PC-9 (cell line): ENCODE results near the gene PRKAA2. TPM values are rescaled to one million over a fixed set of nuclear protein-coding genes. Genes with fewer than 3 reads are reported as not detected.
A peak's percentile ranks its signal among the peaks of the same experiment; 100 is the strongest.

ENCODE experiments used
- BruUV-seq: library from RNA; stranded (reverse); fragments of 400-500 nt; replicated peaks from 2 replicates; lab custom pipeline; 2021; lab: Mats Ljungman, UMichigan
- CTCF ChIA-PET: fragments of 300-600 bp; sonication (Branson Sonifier 250); formaldehyde crosslinking; loops from one replicate; lab custom pipeline; 2022; ENCODE audit warnings: antibody characterized with exemption; lab: Charles Lee
- POLR2A ChIA-PET: fragments of 300-600 bp; sonication (Branson Sonifier 250); formaldehyde crosslinking; loops from one replicate; lab custom pipeline; 2022; ENCODE audit warnings: antibody characterized with exemption; ENCODE audit not compliant: unreplicated experiment; lab: Charles Lee
- DNase-seq, 2 experiments: peaks; one replicate each; pipeline versions ENCODE4 v3.0.0 to v3.0.0-alpha.2; 2015 to 2022; ENCODE audit warnings: mixed read lengths in 1 of 2
- H2AFZ ChIP-seq: fragments of 200-600 bp; sonication (generic); 2 replicates; pipeline ENCODE4 v1.8.1; 2017; ENCODE audit warnings: antibody characterized with exemption
- H3F3A ChIP-seq: fragments of 200-600 bp; sonication (generic); 2 replicates; pipeline ENCODE4 v1.8.1; 2017; ENCODE audit warnings: antibody characterized with exemption, mild to moderate bottlenecking, low read depth; ENCODE audit not compliant: insufficient read depth
- H3K27ac ChIP-seq: fragments of 200-600 bp; sonication (generic); 2 replicates; pipeline ENCODE4 v1.6.1; 2016; ENCODE audit warnings: mixed run types
- H3K27me3 ChIP-seq: fragments of 200-600 bp; sonication (generic); 2 replicates; pipeline ENCODE4 v1.6.1; 2016; ENCODE audit warnings: low read depth, mixed run types; ENCODE audit not compliant: insufficient read depth
- H3K36me3 ChIP-seq: fragments of 200-600 bp; sonication (generic); 2 replicates; pipeline ENCODE4 v1.6.1; 2016; ENCODE audit warnings: low read depth, mixed run types
- H3K4me1 ChIP-seq: fragments of 200-600 bp; sonication (generic); replicated peaks from 2 replicates; pipeline ENCODE4 v1.6.1; 2016; ENCODE audit warnings: mixed run types; ENCODE audit not compliant: insufficient read depth
- H3K4me2 ChIP-seq: fragments of 200-600 bp; sonication (generic); 2 replicates; pipeline ENCODE4 v1.6.1; 2017; ENCODE audit warnings: mixed run types
- H3K4me3 ChIP-seq: fragments of 200-600 bp; sonication (generic); 2 replicates; pipeline ENCODE4 v1.6.1; 2016; ENCODE audit warnings: mixed run types
- H3K79me2 ChIP-seq: fragments of 200-600 bp; sonication (generic); 2 replicates; pipeline ENCODE4 v1.6.1; 2017; ENCODE audit warnings: low read depth, mixed run types
- H3K9me2 ChIP-seq: fragments of 200-600 bp; sonication (generic); 2 replicates; pipeline ENCODE4 v1.8.1; 2017; ENCODE audit warnings: mild to moderate bottlenecking; ENCODE audit not compliant: insufficient read depth
- H3K9me3 ChIP-seq: fragments of 200-600 bp; sonication (generic); 2 replicates; pipeline ENCODE4 v1.8.1; 2016; ENCODE audit warnings: low read depth; ENCODE audit not compliant: insufficient read depth
- H4K20me1 ChIP-seq: fragments of 200-600 bp; sonication (generic); 2 replicates; pipeline ENCODE4 v1.8.1; 2017; ENCODE audit not compliant: insufficient read depth
- CTCF ChIP-seq: fragments of 200-600 bp; sonication (generic); conservative IDR thresholded peaks from 2 replicates; pipeline ENCODE4 v1.6.1; 2017; ENCODE audit warnings: mixed run types, antibody characterized with exemption, mild to moderate bottlenecking, moderate library complexity
- EZH2 ChIP-seq: fragments of 200-600 bp; sonication (generic); IDR thresholded peaks from 2 replicates; pipeline ENCODE4 v1.8.0; 2017; ENCODE audit warnings: antibody characterized with exemption, low read depth
- intact Hi-C: fragments of 100-400 bp; cut with micrococcal nuclease; formaldehyde crosslinking; loops from one replicate; pipeline ENCODE4 v1.10.0; 2022; ENCODE audit not compliant: unreplicated experiment
- total RNA-seq: library from RNA; stranded (reverse); gene quantifications from 2 replicates; pipeline ENCODE4 v1.2.3, GENCODE V29; 2021

Gene PRKAA2
- total RNA-seq, 1 experiment from 2014 or later: 5.0 TPM

GRCh38 chr1:56713112-56713511 lies 68.0 kb downstream of the PRKAA2 start:
- H3K79me2 ChIP-seq: no peaks in the 10 kb centered on the region
- no TSS peak for BruUV-seq
- 0 out of 2 replicates have a peak, but pooled peaks cover 14% of the 10 kb centered on the region for H3F3A ChIP-seq
- H2AFZ ChIP-seq: no peak overlapping the region
- no peaks in the 10 kb centered on the region for H3K36me3 ChIP-seq
- TF ChIP-seq EZH2 (no peak), CTCF (no peak)
- no peaks in the 10 kb centered on the region for H3K9me3 ChIP-seq
- H3K4me2 ChIP-seq: no peak overlapping the region
- no peaks in the 10 kb centered on the region for H4K20me1 ChIP-seq
- DNase-seq: no peak
- H3K4me3 ChIP-seq: no peak overlapping the region
- H3K4me1 ChIP-seq: peaks cover 17% of the 10 kb centered on the region
- CTCF ChIA-PET: no interaction called here
- H3K27ac ChIP-seq: no peak overlapping the region
- H3K27me3 ChIP-seq: no peaks in the 10 kb centered on the region
- POLR2A ChIA-PET: no interaction called here
- no peaks in the 10 kb centered on the region for H3K9me2 ChIP-seq
- intact Hi-C loops: loop anchor here (5.0 kb wide), 1 partner anchor 89 kb away; no protein-coding TSS in a partner anchor

- H3K9me3 ChIP-seq: no peaks in the 10 kb centered on the region
Observed at GRCh38 chr1:56715156-56715555, 70.0 kb downstream of the PRKAA2 start.

DNA sequence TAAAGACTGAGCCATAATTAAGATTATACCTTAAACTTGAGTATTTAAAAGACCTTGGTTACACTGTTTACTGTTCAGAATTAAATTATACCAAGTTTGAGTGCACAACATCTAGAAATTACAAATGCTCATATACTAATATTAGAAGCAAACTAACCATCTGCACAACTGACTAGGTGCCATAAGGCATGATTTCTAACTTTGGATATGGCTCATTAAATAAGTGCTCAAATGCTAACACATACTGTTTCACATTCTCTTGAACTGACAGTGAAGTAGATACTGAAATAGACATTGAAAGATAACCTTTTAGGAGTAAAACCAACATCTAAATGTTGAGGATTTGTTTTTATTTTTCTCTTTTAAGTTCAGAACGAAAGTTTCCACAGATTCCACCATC lies 74.1 kb downstream of the PRKAA2 start:
- no peak for DNase-seq
- H4K20me1 ChIP-seq: no peaks in the 10 kb centered on the region
- H2AFZ ChIP-seq: no peak overlapping the region
- BruUV-seq: no TSS peak
- no peak overlapping the region for H3K4me3 ChIP-seq
- no peaks in the 10 kb centered on the region for H3K9me3 ChIP-seq
- no peaks in the 10 kb centered on the region for H3K27me3 ChIP-seq
- no peaks in the 10 kb centered on the region for H3K4me1 ChIP-seq
- no peaks in the 10 kb centered on the region for H3F3A ChIP-seq
- H3K27ac ChIP-seq: no peak overlapping the region
- H3K4me2 ChIP-seq: no peak overlapping the region
- ChIA-PET CTCF (no interaction called here), POLR2A (no interaction called here)
- H3K79me2 ChIP-seq: no peaks in the 10 kb centered on the region
- TF ChIP-seq CTCF: no peak
- no peak for TF ChIP-seq EZH2
- intact Hi-C loops: no loop called here
- H3K36me3 ChIP-seq: no peaks in the 10 kb centered on the region
- H3K9me2 ChIP-seq: no peaks in the 10 kb centered on the region

More at GRCh38 chr1:56715156-56715555, 70.0 kb downstream of the PRKAA2 start:
- no peaks in the 10 kb centered on the region for H3K36me3 ChIP-seq
- no peak overlapping the region for H3K4me3 ChIP-seq
- no peaks in the 10 kb centered on the region for H3K79me2 ChIP-seq
- no peaks in the 10 kb centered on the region for H3K9me2 ChIP-seq
- intact Hi-C loops: no loop called here
- no peak overlapping the region for H3K27ac ChIP-seq
- POLR2A ChIA-PET: no interaction called here
- H2AFZ ChIP-seq: no peak overlapping the region
- no peaks in the 10 kb centered on the region for H3K27me3 ChIP-seq
- H3K4me2 ChIP-seq: no peak overlapping the region
- TF ChIP-seq CTCF (no peak), EZH2 (no peak)
- BruUV-seq: no TSS peak
- H3F3A ChIP-seq: 0 out of 2 replicates have a peak, but pooled peaks cover 13% of the 10 kb centered on the region
- peak in 1 of 2 experiments; percentile 39 for DNase-seq
- CTCF ChIA-PET: no interaction called here
- no peaks in the 10 kb centered on the region for H4K20me1 ChIP-seq
- H3K4me1 ChIP-seq: peaks cover 13% of the 10 kb centered on the region
